ENCODE measurements around the gene SBNO1. TPM values are rescaled to one million over a fixed set of nuclear protein-coding genes. Genes with fewer than 3 reads are reported as not detected.

The SBNO1 gene
- total and polyA plus RNA-seq, 2 donors (not counting 3 experiments of a cell fraction or from before 2014, with no cell fraction given), result 4.8 to 34.2 TPM

GRCh38 chr12:123305136-123305535 is 59.5 kb downstream of the SBNO1 start:
- Histone ChIP-seq H4K20me1 (replicated peaks; ENCODE audit: control insufficient read depth, extremely low read depth, insufficient read depth, low read length) (no peaks in the 10 kb centered on the region), H3K9me3 (replicated peaks; ENCODE audit: control insufficient read depth, insufficient read depth, low read length) (no peaks in the 10 kb centered on the region), H3K27ac (ENCODE audit: insufficient read depth, low read depth, low read length) (no peak overlapping the region), H3K4me1 (ENCODE audit: control insufficient read depth, extremely low read depth, insufficient read depth, low read length) (no peaks in the 10 kb centered on the region), H3K27me3 (ENCODE audit: control insufficient read depth in 2 of 2, insufficient read depth in 2 of 2, low read length in 2 of 2) (no peaks in the 10 kb centered on the region), H3K4me2 (ENCODE audit: insufficient read depth, low read length) (no peak overlapping the region), H3K9ac (replicated peaks; ENCODE audit: extremely low read depth, insufficient read depth, low read length) (no peak overlapping the region), H3K36me3 (ENCODE audit: control insufficient read depth in 2 of 2, extremely low read depth in 1 of 2, insufficient read depth in 2 of 2, low read length in 2 of 2) (peaks cover 11 to 26% of the 10 kb centered on the region in 2 experiments), H2AFZ (ENCODE audit: low read depth, low read length) (no peak overlapping the region), H3K4me3 (replicated peaks in 1 of 3; ENCODE audit: insufficient read depth in 1 of 3, low read depth in 1 of 3, low read length in 3 of 3) (no peak overlapping the region), H3K9me1 (replicated peaks; ENCODE audit: control insufficient read depth, extremely low read depth, insufficient read depth, low read length) (no peaks in the 10 kb centered on the region), H3K79me2 (ENCODE audit: control insufficient read depth, insufficient read depth, low read length) (no peaks in the 10 kb centered on the region)
- CTCF ChIA-PET, result interaction anchor here (1.1 kb wide), 1 partner anchor 314 kb away, joined by 3 read pairs; no protein-coding TSS in a partner anchor
- intact Hi-C loops (cut with micrococcal nuclease) (no loop called here), dilution Hi-C loops (cut with MboI; ENCODE audit: extremely low pct_ligation_motif_present, low sequenced_read_pairs) (no loop called here)
- POLR2A ChIA-PET, result no interaction called here
- BruUV-seq (replicated peaks), result no TSS peak
- TF ChIP-seq EZH2 (IDR thresholded peaks at IDR 0.05; ENCODE audit: borderline replicate concordance, low read depth, low read length, severe bottlenecking) (no peak), FOS (IDR thresholded peaks at IDR 0.05; ENCODE audit: borderline replicate concordance, insufficient read depth, low read length) (no peak), GATA2 (IDR thresholded peaks at IDR 0.05; ENCODE audit: insufficient read depth, insufficient read length, low read depth, low read length) (no peak), POLR2AphosphoS5 (IDR thresholded peaks at IDR 0.05; ENCODE audit: insufficient read depth, low read depth, low read length) (no peak), CTCF (IDR thresholded peaks at IDR 0.05; ENCODE audit: extremely low read depth in 1 of 2, insufficient read depth in 1 of 2, low read depth in 1 of 2, low read length in 2 of 2) (no peak)
- DNase-seq (ENCODE audit: low read depth, low spot score) (no peak), FAIRE-seq (no peak)
